ENCODE results near the gene BCL11B.

The BCL11B gene

DNA sequence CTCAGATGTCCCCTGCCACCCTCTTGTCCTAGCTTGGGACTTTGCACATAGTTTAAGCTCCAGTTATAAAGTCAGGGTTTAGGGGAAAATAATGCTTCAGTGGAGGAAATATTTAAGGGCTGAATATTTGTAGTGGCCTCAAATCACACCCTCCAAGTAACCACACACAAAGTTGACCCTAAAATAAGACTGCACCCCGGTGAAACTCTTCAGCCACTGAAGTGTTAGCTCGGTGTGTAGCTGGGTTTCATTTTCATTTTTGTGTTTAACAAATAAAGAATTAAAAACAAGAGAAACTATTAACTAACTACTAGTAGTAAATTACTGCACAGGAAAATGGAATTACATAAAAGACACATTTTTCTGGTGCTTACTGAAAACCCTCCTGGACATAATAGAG lies 14.8 kb upstream of the BCL11B start:
- TF ChIP-seq, protein P1, sequence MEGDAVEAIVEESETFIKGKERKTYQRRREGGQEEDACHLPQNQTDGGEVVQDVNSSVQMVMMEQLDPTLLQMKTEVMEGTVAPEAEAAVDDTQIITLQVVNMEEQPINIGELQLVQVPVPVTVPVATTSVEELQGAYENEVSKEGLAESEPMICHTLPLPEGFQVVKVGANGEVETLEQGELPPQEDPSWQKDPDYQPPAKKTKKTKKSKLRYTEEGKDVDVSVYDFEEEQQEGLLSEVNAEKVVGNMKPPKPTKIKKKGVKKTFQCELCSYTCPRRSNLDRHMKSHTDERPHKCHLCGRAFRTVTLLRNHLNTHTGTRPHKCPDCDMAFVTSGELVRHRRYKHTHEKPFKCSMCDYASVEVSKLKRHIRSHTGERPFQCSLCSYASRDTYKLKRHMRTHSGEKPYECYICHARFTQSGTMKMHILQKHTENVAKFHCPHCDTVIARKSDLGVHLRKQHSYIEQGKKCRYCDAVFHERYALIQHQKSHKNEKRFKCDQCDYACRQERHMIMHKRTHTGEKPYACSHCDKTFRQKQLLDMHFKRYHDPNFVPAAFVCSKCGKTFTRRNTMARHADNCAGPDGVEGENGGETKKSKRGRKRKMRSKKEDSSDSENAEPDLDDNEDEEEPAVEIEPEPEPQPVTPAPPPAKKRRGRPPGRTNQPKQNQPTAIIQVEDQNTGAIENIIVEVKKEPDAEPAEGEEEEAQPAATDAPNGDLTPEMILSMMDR (IDR thresholded peaks at IDR 0.05; ENCODE audit: extremely low read depth, missing control alignments), result no peak
- DNase-seq (ENCODE audit: low spot score), result peak; percentile 57

DNA sequence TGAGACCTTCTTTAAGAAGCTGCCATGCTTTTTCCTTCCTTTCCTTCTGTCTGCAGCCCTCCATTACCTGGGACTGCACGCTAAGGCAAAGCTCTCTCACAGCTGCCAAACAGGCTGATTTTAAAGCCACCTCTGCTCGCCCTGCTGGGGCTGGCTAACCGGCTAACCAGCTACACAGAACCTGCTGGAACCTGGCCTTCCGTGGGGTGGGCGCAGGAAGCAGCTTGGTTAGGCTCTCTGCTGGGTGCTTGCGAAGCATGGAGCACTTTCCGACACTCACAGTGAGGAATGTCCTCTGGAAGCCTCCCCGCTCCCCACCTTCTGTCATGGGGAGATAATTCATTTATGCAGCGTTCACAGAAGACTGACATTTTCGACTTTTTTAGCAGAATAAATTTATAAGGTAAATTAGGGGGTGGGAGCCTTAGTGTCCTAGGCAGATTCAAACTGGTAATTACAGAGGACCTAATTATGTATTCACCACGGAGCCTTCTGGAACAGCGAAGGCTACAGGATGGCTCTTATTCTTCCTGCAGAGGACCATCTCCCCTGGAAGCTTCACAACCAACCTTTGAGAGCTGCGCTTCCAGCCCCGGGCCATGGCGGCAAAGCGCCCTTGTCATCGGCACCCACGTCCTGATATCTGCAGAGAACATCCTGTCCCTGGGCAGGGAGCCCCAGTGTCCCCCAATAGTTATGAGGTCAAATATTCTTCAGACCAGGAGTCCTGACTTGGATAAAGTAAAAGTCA lies 12.4 kb upstream of the BCL11B start:
- TF ChIP-seq, protein P1 (IDR thresholded peaks at IDR 0.05; ENCODE audit: extremely low read depth, missing control alignments), result no peak
- no peak for DNase-seq (ENCODE audit: low spot score)

DNA sequence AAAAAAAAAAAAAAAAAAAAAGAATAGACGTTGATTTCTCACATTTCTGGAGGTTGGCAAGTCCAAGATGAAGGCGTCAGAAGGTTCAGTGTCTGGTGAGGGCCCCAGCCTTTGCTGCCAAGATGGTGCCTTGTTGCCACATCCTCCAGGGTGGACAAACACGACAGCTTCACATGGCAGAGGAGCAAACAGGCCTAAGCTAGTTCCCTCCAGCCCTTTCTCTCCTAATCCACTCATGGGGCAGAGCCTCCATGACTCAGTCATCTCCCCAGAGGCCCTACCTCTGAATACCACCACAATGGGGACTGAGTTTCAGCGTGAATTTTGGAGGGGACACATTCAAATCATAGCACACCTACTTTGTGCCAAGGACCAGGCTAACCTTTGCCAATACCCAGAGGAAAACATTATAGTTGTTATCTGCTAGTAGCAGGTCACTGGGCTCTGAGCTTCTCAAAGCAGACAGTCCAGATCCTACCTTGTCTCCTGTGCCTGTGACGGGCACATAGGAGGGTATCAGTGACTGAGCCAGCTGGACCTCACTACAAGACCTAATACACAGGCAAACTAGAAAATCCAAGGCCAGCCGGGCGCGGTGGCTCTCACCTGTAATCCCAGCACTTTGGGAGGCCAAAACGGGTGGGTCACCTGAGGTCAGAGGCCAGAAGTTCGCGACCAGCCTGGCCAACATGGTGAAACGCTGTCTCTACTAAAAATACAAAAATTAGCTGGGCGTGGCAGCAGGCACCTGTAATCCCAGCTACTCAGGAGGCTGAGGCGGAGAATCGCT lies 10.5 kb upstream of the BCL11B start:
- TF ChIP-seq, protein P1 (IDR thresholded peaks at IDR 0.05; ENCODE audit: extremely low read depth, missing control alignments), result no peak
- no peak for DNase-seq (ENCODE audit: low spot score)

DNA sequence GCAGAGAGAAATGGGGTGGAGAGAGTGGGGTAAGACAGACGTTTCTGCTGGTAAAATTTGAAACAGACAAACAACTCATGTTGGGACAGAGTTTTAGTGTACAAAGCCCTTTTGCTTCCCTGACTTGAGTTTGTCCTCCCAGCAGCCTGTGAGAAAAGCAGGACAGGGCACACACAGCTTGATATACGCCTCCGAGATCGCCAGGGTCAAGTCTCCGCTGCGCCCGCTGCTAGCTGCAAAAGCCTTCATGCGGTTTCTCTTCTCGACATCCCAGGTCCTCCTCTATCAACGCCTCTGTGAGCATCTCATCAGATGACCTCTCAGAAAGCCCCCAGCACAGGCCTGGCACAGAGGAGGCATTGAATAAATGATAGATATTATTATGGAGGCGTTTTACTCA lies 9.4 kb upstream of the BCL11B start:
- TF ChIP-seq, protein P1 (IDR thresholded peaks at IDR 0.05; ENCODE audit: extremely low read depth, missing control alignments), result no peak
- DNase-seq (ENCODE audit: low spot score), result no peak

DNA sequence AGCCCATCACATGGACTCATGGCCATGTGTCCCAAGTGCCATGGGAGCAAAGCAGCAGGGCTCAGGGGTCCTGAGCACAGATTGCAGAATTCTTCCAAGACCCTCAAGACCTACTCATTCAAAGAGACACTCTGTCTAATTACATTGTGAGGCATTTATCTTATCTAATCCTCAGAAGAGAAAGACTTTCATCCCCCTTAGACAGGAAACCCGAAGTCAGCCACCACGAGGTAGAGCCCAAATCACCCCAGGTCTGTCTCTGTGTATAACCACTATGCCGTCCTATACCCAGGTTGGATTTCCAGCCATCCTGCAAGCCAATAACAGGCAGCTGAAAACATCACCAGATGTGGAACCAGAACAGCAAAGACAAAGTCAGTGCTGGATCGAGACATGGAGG lies 8.9 kb upstream of the BCL11B start:
- TF ChIP-seq, protein P1 (IDR thresholded peaks at IDR 0.05; ENCODE audit: extremely low read depth, missing control alignments), result no peak
- DNase-seq (ENCODE audit: low spot score), result no peak

DNA sequence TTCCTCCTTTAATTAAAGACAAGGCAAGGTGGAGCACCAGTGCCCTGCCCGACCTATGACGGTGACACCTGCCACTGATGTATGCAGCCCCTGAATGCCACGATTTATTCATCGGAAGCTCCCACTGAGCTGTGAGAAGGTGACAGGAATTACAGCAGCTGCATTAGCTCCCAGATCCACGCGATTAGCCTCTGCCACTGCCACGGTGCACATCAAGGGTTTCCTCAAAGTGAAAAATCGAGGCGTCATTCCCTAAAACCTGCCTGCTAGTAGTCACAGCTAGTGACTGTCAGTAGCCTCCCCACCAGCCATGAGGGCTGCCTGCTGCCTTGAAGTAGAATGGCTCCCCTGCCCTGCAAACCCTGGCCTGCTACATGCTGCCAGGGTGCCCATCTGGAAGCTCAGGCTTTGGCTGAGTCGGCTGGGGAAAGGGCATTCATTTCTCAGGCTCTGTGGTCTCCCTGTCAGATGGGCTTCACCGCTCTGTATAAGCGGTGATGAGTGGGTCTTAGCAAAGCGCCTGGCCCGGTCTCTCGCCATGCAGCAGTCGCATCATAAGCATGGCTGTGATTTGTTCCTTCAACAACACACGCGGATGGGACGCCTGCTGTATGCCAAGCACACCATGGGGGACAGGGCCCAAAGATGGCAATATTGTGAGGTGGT lies 8.2 kb upstream of the BCL11B start:
- TF ChIP-seq, protein P1 (IDR thresholded peaks at IDR 0.05; ENCODE audit: extremely low read depth, missing control alignments), result no peak
- DNase-seq (ENCODE audit: low spot score), result no peak

DNA sequence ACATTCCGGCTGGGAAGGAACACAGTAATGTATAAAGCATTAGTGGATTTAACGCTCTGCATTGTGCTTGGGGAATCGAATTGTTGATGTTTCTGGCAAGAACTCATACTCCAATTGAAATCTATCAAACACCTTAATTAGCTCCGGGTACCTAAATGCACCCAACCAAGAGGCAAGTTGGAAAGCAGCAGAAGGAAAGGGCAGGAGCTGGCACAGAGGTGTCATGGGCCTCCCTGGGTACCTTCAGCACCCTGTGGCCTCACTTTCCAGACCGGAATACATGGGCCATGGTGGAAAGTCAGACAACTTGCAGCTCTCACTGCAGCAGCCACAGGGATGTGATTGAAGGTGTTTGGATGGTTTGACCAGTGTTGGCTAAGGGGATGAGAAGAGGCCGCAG lies 6.8 kb upstream of the BCL11B start:
- no peak for DNase-seq (ENCODE audit: low spot score)
- TF ChIP-seq, protein P1 (IDR thresholded peaks at IDR 0.05; ENCODE audit: extremely low read depth, missing control alignments), result no peak

Data from GM20000 (cell line).